Astrocyte of the hippocampus (primary cell): ENCODE data around the gene CCL28.
"Not testable (repeated sequence)": the region's sequence is repeated elsewhere in the genome, so short reads cannot be mapped to it uniquely, and the experiment has no call there.

Experiments
- DNase-seq: peaks from one replicate; pipeline ENCODE4 v3.0.0; 2011; ENCODE audit warnings: low read depth, low spot score

CCL28 gene

GRCh38 chr5:43410414-43410813 lies 1.8 kb downstream of the CCL28 start:
- DNase-seq = no peak

GRCh38 chr5:43409809-43410271 lies 2.4 kb downstream of the CCL28 start:
- DNase-seq = no peak

GRCh38 chr5:43402524-43403066 lies 9.6 kb downstream of the CCL28 start:
- not testable (repeated sequence) for DNase-seq

DNA sequence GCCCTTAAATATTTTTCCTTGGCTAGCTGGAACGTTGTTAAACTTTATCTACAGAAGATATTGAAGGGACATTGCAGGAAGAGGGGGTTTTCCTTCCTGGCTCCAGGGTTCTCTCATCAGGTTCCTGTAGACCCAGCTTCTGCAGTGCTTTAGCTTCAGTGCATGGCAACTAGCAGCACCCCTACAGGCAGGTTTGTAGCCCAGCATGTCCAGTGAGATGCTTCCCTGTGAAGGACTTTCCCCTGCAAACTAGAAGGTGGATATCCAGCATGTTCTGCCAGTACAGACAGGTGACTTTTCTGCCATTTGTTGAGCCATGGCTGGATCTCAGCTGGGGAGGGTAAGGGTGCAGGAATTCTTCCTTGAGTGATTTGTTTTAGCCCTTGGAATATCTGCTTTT lies 10.4 kb downstream of the CCL28 start:
- no peak for DNase-seq

DNA sequence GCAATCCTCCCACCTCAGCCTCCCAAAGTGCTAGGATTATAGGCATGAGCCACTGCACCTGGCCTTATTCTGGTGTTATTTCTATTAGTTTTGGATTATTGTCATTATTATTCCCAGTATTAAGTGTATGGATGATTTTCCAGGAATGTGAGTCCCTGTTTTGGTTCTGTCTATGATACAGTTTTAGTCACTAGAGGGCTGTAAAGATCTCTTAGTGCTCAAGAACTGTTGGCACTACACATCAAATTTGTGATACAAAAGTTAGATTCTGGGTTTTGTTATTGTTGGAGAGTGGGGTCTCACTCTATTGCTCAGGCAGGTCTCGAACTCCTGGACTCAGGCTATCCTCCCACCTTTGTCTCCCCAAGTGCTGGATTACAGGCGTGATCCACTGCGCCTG lies 12.1 kb downstream of the CCL28 start:
- peak; percentile 32 for DNase-seq

DNA sequence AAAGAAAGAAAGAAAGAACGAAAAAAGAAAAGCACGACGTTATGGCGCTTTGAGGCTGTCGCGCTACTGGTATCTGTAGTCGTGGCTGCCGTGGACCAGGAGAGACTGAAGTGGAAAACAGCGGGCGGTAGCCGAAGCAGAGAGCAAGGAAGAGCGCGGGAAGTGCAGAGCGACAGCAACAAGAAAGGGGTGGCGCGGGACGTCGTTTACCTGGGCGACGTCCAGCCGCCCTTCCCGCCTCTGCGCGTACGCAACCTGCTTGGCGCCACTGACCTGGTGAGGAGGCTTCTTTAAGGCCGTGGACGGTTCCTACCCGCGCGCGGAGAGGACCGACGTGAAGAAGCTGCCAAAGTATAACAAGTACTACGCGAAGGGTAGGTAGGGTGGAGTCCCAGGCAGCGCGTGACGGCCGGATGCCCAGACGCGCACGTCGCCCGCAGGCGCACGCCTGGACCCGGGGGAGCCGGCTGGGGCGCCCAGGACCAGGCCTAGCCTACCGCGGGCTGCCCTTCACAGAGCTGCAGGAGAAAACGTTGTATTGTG lies 15.4 kb downstream of the CCL28 start:
- peak; percentile 41 for DNase-seq

GRCh38 chr5:43390471-43390870 lies 21.7 kb downstream of the CCL28 start:
- DNase-seq = no peak

- peak; percentile 91 for DNase-seq
Observed at GRCh38 chr5:43389679-43390329, 22.4 kb downstream of the CCL28 start.

GRCh38 chr5:43386960-43387362 lies 25.2 kb downstream of the CCL28 start:
- DNase-seq = no peak

DNA sequence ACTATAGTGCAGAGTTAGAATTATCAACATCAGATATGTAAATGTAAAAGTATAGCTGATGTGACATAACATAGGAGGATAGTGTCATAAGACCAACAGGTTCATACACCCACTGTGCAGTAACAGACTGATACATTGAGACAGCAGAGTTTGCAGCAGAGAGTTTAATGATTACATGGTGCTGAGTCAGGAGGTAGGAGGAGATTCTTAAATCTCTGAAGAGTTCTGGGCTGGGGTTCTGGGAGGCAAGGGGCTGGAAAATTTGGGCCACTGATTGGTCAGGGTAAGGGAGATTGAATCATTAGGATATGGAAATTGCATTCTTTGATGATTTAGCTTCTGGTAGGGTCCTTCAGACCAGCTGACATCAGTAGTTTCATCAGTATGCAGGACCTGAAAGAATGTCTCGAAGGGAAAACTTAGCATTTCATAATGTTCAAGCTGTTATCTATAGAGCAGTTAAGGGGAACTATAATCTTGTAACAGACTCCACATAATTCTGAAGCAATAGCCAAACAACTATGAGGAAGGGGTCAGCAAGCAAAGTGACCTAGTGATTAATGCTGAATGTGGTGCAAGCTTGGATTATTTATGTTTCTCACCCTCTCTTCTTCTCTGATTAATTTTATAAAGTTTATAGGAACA lies 35.6 kb downstream of the CCL28 start:
- DNase-seq = no peak

DNA sequence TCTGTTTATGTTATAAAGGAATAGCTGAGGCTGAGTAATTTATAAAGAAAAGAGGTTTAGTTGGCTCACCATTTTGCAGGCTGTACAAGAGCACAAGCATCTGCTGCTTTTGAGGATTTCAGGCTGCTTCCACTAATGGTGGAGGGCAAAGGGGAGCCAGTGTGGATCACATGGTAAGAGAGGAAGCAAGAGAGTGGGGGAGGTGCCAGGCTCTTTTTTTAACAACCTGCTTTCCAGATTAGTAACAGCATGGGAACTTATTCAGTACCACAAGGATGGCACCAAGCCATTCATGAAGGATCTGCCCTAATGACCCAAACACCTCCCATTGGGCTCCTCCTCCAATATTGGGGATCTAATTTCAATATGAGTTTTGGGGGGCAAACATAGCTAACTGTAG lies 40.4 kb downstream of the CCL28 start:
- no peak for DNase-seq

DNA sequence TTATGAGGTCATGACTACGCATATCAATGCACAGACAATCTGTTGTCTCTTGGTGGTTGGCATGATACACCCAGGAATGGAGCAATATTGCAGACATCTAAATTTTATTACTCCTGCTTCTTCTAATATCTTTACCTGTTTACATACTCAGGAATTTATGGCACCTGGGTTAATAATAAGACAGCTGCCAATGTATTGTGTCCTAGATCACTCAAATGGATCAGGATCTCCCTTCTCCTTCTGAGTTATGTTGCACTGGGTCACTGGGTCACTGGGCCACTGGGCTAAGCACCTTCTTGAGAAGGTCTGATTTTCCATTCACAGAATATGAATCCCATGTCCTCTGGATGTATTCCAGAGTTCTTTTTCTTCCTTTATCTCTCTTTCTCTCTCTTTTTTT lies 41.8 kb downstream of the CCL28 start:
- no peak for DNase-seq

DNA sequence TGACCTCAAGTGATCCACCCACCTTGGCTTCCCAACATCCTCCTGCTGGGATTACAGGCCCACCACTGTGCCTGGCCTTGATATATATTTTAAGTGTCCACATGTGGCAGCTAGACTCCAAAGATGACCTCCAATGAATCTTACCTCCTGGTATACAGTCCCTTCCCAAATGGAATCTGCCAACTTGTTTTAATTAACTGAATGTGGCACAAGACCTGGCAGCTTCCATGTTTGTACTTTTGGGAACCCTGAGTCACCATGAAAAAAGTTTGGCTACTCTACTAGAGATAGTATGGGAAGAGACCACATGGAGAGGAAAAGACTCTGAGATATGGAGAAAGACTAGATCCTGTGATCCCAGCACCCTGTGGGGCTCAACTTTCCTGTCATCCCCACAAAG lies 42.5 kb downstream of the CCL28 start:
- no peak for DNase-seq

DNA sequence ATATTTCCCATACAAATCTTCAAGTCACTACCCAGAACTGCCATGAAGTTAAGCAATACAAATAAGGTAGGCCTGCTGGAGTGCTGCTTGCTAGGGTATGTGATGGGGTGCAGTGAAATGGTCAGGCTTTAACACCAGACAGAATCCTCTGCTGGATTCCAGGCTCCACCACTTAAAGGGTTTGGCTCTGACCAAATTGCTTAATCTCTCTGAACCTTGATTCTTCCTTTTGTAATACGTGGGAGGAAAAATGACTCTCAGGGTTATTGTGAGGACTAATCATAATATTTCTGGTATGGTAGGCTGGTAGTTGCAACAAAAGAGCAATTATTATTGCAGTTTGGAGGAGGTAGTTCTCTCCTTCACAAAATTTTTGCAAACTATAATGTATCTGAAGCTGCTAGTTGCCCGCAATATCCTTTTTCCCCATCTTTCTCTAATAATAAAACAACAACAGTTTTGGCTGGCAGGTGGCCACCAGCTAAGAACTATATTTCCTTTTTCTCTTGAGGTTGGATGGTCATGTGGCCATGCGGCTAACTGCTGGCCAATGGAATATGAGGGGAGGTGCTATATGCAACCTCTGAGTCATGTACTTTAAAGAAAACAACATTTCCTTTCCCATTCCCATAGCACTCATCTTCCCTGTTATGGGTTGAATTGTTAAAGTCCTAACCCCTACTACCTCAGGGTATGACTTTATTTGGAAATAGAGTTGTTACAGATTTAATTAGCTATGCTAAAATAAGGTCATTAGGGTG lies 44.1 kb downstream of the CCL28 start:
- DNase-seq = no peak

DNA sequence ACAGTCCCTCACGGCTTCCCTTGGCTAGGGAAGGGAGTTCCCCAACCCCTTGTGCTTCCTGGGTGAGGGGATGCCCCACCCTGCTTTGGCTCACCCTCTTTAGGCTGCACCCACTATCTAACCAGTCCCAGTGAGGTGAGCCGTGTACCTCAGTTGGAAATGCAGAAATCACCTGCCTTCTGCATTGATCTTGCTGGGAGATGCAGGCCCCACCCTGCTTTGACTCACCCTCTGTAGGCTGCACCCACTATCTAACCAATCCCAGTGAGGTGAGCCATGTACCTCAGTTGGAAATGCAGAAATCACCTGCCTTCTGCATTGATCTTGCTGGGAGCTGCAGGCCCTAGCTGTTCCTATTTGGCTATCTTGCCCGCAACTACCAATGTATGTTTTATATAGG lies 44.7 kb downstream of the CCL28 start:
- DNase-seq = no peak

GRCh38 chr5:43366680-43367246 lies 45.4 kb downstream of the CCL28 start:
- DNase-seq = not testable (repeated sequence)

GRCh38 chr5:43365155-43365554 lies 47.0 kb downstream of the CCL28 start:
- not testable (repeated sequence) for DNase-seq

DNA sequence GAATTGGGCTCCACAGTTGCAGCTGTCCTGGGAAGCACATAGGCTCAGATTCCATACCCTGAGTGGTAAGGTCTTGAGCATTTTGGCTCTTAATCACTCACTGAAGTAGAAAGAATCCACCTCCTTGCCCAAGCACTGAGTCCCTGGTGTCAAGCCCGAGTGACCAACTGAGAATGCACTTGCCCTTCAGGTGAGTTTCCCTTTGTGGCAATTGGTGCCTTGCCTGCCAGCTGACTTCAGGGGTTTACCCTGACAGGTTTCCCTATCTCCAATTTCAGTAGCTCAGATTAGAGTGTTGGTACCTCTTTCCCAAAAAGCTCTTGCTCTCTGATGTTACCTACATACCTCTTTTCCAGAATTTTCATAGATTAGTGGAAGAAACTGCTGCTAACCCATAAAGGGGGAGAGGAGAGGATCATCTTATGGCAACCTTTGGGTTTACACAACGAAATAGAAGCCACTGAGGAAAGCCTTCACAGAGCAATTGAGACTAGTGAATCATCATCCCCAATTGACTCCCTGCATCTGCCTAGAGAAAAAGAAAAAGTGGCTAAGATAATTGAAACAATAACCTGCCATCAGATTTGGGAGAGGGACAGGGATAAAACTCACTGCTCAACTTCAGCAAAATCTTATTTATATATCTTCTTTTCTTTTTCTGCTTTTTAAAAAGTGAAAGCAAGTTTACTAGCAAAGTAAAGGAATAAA lies 48.6 kb downstream of the CCL28 start:
- no peak for DNase-seq

DNA sequence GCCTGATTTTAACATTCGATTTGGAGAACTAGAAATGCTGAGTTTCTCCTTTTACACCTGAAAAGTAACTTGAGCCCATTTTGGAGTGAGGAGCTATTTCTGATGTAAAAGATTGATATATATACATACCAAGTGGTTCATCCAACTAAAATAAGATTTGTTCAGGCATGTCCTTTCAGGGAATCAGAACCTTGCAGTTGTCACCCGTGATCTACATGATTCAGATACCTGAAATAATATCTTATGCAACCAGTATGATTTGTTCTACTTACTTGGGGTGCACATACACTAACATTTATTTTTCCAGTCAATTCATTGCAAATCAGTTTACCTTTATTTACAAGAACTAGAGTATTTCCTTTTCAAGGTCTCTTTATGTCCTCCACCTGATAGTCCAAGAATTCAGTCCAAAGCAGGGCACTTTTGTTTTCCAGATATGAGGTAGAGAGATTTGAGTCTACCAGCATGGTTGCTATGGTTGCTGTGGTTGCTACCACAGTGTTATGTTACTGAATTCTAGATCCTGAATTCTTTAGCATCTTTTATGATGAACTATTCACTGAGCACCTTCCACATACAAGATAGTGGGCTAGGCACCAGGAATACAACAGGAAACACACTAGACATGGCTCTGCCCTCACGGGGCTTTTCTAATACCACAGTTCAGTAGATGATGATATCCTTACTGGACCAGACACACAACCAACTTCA lies 49.3 kb downstream of the CCL28 start:
- no peak for DNase-seq

DNA sequence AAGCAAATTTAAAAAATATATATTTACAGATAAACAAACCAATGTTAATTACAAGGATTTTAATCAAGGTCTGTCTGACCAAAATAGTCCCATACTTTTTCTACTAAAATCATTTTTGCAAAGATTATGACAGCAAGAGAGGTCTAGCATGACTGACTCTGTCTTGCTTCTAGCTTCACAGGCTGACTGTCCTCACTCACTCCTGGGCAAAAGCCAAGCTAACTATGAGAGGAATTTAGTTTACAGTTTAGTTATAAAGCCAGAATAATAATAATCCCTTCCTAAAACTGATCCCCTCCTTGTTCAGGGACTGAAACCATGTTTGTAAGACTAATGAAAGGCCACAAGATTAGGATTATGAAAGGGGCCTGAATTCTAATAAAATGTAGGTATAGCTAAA lies 53.5 kb downstream of the CCL28 start:
- DNase-seq = no peak

DNA sequence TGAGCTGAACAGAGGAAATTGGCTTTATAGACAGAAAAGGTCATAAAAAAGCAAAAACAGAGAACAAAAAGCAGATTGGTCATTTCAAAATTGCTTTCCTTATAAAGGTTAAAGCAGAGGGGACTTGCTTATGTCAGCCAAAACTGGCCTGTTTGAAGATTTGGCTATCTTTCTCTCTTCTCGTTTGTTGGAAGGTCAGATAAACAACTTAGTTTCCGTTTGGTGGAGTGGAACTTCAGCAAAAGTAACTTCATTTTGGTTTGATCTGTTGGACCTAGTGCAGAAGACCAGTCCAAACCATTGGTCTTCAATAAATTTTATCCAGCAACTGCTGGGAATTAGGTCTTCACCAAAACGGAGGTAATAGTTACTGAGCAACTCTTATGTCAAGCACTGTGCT lies 53.9 kb downstream of the CCL28 start:
- no peak for DNase-seq
